GM19438 (cell line): Measurements from ENCODE around the gene ARNT2.

Source experiments
- ATAC-seq: cut with Tn5 transposase; IDR thresholded peaks from one replicate; pipeline ENCODE4 v1.9.1; 2021; ENCODE audit warnings: low read depth; ENCODE audit not compliant: unreplicated experiment

The ARNT2 gene

GRCh38 chr15:80462836-80463512 is 58.8 kb downstream of the ARNT2 start:
- no peak for ATAC-seq

DNA sequence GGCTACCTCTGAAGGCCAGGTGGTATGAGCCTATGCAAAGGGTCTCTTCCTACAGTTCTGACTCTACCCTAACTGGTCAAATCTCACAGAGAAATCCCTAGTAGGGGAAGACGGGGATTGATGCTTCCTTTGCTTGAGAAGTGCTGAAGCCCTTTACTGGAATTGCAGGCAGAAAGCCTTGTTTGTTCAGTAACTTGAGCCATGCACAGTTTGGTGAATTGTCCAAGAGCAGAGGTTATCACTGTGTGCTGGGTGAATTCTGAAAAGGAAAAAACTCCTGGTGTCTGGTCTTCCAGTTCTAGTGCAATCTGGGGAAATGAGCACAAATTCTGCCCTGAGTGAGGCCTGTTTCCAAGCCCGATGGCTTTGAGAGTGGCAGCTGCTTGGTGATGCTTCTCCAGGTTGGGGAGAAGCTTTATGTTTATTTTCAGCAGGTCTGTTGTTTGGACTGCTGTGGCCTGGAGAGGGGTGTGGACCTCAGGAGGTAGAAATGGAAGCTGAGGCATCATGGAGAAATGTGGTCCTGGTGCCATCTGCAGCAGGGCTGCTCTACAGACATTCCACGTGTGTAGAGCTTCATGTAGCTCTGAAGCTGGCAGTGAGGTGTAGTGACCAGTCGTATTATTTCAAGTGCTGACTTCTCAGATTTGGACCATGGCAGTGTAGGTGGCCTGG is 60.9 kb downstream of the ARNT2 start:
- no peak for ATAC-seq

- no peak for ATAC-seq
These were observed 61.4 kb downstream of the ARNT2 start for GRCh38 chr15:80465626-80466005.

- ATAC-seq = no peak
These were observed 62.4 kb downstream of the ARNT2 start for GRCh38 chr15:80466543-80466942.

- ATAC-seq = no peak
These were observed 63.1 kb downstream of the ARNT2 start for GRCh38 chr15:80467311-80467714.

GRCh38 chr15:80468796-80469195 is 64.6 kb downstream of the ARNT2 start:
- ATAC-seq = no peak

GRCh38 chr15:80471881-80472280 is 67.7 kb downstream of the ARNT2 start:
- no peak for ATAC-seq

DNA sequence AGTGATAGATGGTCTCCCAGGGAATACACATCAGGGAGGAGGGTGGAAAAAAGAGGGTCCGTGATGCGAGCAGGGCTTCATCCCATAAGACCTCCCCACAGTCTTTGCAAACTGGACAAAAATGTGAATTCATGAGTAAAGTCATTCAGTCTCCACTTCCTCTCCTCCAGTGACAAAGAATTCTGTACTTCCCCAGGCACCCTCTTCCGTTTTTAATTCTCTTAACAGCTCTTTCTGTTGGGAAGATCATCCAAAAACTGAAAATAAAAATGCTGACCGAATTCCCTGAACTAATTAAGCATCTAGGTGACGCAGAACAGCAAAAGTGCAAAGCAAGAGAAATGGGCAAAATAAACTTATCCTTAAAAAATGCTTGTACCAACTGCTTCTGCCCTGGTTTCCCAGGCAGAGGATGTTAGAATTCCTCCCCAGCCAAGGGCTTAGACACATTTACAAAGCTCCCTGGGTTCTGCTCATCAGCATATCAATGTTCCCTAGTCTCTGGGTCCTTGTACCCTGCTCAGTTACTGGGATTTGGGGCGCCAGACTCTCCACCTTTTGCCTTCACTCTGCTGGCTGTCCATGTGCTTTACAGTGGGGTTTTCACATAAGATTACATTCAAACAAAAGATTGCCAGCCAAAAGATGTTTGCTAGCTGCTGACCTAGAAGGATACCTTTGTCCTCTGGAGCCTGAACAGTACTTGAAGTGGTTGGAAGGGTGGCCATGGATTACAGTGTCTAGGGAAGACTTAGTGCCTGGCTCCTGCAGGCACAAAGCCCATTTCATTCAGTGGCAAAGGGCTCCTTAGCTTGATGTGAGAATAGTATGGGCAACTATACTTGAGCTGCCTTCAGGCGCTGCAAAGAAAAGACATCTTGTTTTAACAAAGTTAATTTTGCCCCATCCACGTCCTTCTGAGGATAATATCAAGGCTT is 69.4 kb downstream of the ARNT2 start:
- ATAC-seq = no peak

DNA sequence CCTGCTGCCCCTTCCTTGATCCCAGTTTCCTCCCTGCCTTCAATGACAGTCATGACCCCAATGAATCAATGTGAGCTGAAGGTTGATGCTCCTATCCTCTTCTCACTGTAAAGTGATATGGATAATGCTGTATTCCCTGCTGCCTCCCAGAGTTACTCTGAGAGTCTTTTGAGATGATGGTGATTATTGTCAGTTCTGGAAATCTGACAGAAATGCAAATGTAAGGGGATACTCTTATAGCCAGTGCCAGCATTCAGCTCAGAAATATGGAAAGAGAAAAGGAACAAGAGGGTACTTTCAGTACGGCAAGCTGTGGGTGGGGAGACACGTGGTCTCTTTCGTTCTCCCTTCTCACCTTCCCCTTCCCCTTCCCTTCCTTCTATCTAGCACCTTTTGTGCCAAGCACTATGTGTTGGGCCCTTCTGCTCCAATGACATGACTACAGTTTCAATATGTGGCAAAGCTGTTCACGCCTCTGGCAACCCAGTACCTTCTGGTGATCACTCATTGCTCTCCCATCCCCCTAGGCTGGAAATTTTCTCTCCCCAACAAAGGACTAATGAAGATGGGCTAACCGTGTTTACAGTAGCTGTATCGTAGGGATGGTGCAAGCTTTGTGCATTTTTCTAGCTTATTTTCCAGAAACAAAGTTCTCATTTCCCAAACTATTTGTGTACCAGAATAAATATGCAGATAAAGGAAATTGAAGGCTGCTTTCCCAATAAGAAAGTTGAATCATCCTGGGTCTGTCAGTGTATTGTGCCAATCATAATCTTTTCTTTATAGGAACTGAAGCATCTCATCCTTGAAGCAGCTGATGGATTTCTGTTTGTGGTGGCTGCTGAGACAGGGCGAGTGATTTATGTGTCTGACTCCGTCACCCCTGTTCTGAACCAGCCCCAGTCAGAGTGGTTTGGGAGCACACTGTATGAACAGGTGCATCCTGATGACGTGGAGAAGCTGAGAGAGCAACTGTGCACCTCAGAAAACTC is 70.3 kb downstream of the ARNT2 start:
- no peak for ATAC-seq

DNA sequence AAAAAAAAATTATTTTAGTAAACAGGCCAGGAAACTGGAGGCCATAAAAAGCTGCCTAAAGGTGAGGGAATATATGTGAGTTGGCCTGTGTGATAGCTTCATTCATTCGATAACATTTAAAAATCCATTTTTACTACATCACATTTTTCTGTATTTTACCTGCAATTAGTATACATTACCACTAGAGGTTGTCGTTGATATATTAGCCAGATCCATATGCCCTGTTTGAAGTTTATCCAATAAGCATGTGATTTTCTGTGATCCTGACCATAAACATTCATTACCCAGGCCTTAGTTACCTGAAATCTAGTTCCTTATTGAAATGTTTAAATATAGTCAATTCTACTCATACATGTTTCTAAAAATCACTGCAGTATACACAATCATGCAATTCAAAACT is 71.4 kb downstream of the ARNT2 start:
- ATAC-seq = no peak

- no peak for ATAC-seq
These were observed 71.9 kb downstream of the ARNT2 start for GRCh38 chr15:80476036-80476435.

GRCh38 chr15:80478075-80478474 is 73.9 kb downstream of the ARNT2 start:
- no peak for ATAC-seq

- ATAC-seq = no peak
These were observed 75.0 kb downstream of the ARNT2 start for GRCh38 chr15:80479191-80479590.

DNA sequence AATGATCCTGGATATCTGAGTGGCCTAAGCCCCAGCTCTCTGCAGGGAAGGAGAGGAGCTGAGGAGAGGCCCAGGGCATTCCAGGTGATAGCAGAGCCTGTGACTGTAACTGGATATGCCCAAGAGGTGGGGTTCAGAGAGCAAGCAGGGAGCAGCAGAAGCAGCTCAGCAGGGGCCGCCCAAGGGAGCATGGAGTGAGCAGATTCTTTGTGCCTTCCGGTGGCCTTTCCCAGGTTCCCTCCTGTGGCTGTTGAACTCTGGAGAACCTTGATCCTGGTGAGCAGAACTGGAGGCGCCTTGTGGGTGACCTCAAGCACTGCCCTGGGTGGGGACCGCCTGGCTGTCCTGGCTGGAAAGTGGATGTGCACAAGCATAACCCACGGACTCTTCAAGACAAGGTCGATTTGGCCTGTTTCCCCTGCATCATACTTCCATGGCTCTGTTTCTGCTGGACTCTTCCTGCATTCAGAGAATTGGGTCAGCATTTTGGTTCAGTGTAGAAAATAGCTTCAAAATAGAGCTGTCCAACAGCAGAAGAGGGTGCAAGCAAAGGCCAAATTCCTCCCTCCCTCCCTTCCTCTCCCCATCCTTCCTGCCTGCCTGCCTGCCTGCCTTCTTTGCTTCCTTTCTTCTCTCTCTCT is 76.1 kb downstream of the ARNT2 start:
- ATAC-seq = no peak

DNA sequence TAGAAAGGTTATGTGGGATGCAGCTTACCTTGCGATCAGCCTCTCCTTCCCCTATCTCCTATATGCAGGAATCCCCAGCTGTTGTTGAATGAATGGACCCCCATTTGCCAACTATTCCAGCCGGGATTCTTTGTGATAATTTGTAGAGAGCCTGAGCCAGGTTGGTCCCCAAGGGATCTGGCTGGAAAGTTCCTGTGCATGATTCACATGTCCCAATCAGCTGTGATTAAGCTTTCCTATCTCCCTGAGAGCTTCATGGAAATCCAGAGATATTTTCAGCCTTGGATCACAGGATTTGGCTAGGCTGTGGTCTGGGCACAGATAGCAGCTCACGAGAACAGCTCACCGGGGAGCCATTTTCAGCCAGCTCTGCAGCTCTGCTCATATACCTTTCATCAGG is 76.7 kb downstream of the ARNT2 start:
- ATAC-seq = no peak

DNA sequence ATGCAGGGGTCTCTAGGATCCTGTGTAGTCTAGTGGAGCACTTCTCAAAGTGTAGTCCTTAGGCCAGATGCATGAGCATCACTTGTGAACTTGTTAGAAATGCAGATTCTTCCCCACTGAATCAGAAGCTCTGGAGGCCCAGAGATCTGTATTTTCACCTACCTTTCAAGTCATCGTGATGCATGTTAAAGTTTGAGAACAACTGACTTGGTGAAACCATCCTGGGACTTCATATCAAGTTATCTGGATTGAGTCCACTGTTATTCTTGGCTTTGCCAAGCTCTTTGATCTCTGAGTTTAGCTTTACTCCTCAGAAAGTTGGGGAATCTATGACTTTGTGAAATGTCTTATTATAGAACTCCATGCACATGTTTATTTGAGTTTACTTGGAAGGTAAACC is 78.5 kb downstream of the ARNT2 start:
- no peak for ATAC-seq

GRCh38 chr15:80483725-80484161 is 79.6 kb downstream of the ARNT2 start:
- ATAC-seq = no peak

GRCh38 chr15:80484333-80484864 is 80.2 kb downstream of the ARNT2 start:
- ATAC-seq = no peak

DNA sequence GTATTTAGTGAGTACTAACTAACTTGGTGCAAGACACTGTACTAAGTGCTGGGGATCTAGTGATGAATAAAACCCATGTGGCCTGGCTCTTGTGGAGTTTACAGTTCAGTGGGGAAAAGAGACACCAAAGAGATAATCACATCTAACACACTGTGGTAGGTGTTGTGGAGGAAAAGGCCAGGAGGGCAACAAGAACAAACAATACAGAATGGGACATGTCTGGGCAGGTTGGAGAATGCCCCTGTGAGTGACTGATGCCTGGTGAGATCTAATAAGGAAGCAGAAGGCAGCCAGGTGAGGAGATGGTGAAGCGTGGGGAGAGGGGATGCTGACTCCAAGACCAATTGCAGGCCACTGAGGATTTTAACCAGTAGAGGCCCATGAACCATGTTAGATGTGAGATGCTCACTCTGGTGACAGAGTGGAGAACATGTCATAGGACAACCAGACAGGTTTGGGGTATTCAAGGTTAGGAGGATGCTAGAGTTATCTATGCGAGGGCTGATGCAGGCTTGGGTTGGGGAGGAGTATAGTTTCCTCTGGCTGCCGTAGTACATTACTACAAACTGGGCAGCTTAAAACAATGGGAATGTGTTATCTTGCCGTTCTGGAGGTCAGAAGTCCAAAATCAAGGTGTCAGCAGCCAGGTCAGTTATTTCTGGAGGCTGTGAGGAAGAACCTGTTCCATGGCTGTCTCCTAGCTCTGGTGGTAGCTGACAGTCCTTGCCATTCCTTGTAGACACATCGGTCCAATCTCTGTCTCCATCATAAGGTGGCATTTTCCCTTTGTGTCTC is 81.4 kb downstream of the ARNT2 start:
- no peak for ATAC-seq
